Spleen (tissue), 7 donors: ENCODE measurements around the gene AP4M1.

Source experiments
- POLR2A ChIP-seq, 3 donors: fragments of 450-650 bp; IDR thresholded peaks; one replicate each; pipeline ENCODE4 v1.5.1; 2017; ENCODE audit warnings: antibody characterized with exemption in 3 of 3, mild to moderate bottlenecking in 1 of 3
- TF ChIP-seq, protein P1 (sequence below), 11 experiments: fragments of 200-600 bp in 7 of 11; fragments of 450-650 bp in 4 of 11; sonication (generic) in 4 of 11; IDR thresholded peaks in 8 of 11; conservative IDR thresholded peaks in 3 of 11; 1 replicate in 7 of 11; 2 replicates in 4 of 11; pipeline versions ENCODE4 v1.4.0 to v1.8.0; 2016 to 2021; ENCODE audit warnings: antibody characterized with exemption in 11 of 11, inconsistent platforms in 4 of 11, mild to moderate bottlenecking in 1 of 11
- donor health status: DM: no; HTN: no; CAD: no; lungs with moderate emphysema.
- donor health status: DM: no; HTN: no; CAD: no.
- donor health status: DM: no; HTN: no; CAD: no.

DNA sequence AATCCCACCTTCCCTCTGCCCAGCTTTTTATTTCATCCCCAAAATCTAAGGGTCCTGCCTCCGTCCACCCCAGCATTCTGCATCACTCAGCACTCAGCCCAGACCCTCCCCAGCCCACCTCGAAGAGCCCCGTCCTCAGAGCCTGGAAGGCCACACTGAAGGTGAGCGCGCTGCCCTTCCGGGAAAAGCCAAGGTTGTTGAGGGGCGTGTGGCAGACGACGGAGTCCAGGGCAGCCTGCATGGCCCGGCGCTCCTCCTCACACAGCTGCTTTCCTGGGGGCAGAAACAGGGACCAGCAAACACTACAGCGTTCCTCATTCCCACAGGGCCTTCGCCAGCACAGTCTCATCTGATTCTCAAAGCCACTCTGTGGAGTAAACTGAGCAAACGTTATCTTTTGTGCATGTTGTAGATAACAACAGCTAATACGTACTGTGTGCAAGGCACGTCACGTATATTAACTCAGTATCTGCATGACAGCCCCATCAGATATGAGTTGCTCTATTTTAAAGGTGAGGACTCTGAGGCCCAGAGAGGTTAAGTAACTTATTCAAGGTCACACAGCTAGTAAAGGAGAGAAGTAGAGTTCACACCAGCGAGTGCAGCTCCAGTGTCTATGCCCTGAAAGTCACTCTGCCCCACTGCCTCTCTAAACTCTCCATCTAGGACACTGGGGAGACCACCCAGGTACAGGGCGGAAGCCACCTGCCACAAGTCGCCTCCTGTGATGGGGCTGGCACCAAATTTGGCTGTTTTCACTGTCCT is 54.3 kb downstream of the AP4M1 start:
- no peak for TF ChIP-seq POLR2A (IDR thresholded peaks at IDR 0.05)
- TF ChIP-seq, protein P1, sequence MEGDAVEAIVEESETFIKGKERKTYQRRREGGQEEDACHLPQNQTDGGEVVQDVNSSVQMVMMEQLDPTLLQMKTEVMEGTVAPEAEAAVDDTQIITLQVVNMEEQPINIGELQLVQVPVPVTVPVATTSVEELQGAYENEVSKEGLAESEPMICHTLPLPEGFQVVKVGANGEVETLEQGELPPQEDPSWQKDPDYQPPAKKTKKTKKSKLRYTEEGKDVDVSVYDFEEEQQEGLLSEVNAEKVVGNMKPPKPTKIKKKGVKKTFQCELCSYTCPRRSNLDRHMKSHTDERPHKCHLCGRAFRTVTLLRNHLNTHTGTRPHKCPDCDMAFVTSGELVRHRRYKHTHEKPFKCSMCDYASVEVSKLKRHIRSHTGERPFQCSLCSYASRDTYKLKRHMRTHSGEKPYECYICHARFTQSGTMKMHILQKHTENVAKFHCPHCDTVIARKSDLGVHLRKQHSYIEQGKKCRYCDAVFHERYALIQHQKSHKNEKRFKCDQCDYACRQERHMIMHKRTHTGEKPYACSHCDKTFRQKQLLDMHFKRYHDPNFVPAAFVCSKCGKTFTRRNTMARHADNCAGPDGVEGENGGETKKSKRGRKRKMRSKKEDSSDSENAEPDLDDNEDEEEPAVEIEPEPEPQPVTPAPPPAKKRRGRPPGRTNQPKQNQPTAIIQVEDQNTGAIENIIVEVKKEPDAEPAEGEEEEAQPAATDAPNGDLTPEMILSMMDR (IDR thresholded peaks at IDR 0.05 in 8 of 11, conservative IDR thresholded peaks at IDR 0.05 in 3 of 11) = no peak
